OCI-M1 (cell line): ENCODE results near the gene ARHGEF3.

Experiments used
- DNase-seq: peaks from one replicate; lab custom pipeline; 2025; lab: John Stamatoyannopoulos, UW

The ARHGEF3 gene

GRCh38 chr3:56823421-56823926 is 21.7 kb upstream of the ARHGEF3 start:
- no peak for DNase-seq

- DNase-seq, result no peak
Measured at GRCh38 chr3:56822501-56822900, 20.8 kb upstream of the ARHGEF3 start.

- DNase-seq, result no peak
Measured at GRCh38 chr3:56819016-56819809, 17.5 kb upstream of the ARHGEF3 start.

GRCh38 chr3:56818156-56818985 is 16.6 kb upstream of the ARHGEF3 start:
- no peak for DNase-seq

GRCh38 chr3:56817646-56818045 is 15.9 kb upstream of the ARHGEF3 start:
- no peak for DNase-seq

GRCh38 chr3:56816061-56816460 is 14.3 kb upstream of the ARHGEF3 start:
- DNase-seq, result no peak

- DNase-seq, result no peak
Measured at GRCh38 chr3:56815589-56815988, 13.8 kb upstream of the ARHGEF3 start.

GRCh38 chr3:56813653-56813960 is 11.9 kb upstream of the ARHGEF3 start:
- DNase-seq, result no peak

- DNase-seq, result no peak
Measured at GRCh38 chr3:56812754-56813652, 11.3 kb upstream of the ARHGEF3 start.

GRCh38 chr3:56811546-56812202 is 9.9 kb upstream of the ARHGEF3 start:
- DNase-seq, result no peak

GRCh38 chr3:56810577-56811545 is 9.1 kb upstream of the ARHGEF3 start:
- no peak for DNase-seq

- no peak for DNase-seq
Measured at GRCh38 chr3:56806407-56806806, 4.7 kb upstream of the ARHGEF3 start.

GRCh38 chr3:56802790-56803189 is 1.0 kb upstream of the ARHGEF3 start:
- DNase-seq, result no peak

GRCh38 chr3:56802378-56802745 is 613 bp upstream of the ARHGEF3 start:
- no peak for DNase-seq

GRCh38 chr3:56800832-56801661 is 702 bp downstream of the ARHGEF3 start:
- DNase-seq, result no peak

GRCh38 chr3:56800130-56800831 is 1.5 kb downstream of the ARHGEF3 start:
- no peak for DNase-seq

GRCh38 chr3:56799251-56799882 is 2.4 kb downstream of the ARHGEF3 start:
- peak; percentile 85 for DNase-seq

- DNase-seq, result no peak
Measured at GRCh38 chr3:56796996-56797395, 4.8 kb downstream of the ARHGEF3 start.
